Dedifferentiated amniotic fluid mesenchymal stem cell (primary cell): Measurements from ENCODE around the gene SCD5.

ENCODE experiments used
- DNase-seq: peaks from one replicate; pipeline ENCODE4 v3.0.0-alpha.2; 2016; ENCODE audit errors: extremely low spot score

SCD5 gene

GRCh38 chr4:82589756-82590155 is 208.8 kb downstream of the SCD5 start:
- no peak for DNase-seq

GRCh38 chr4:82588771-82589270 is 209.8 kb downstream of the SCD5 start:
- no peak for DNase-seq

GRCh38 chr4:82587826-82588540 is 210.6 kb downstream of the SCD5 start:
- no peak for DNase-seq

GRCh38 chr4:82585690-82586435 is 212.7 kb downstream of the SCD5 start:
- DNase-seq, result no peak

GRCh38 chr4:82584931-82585330 is 213.7 kb downstream of the SCD5 start:
- DNase-seq, result no peak

GRCh38 chr4:82583897-82584587 is 214.6 kb downstream of the SCD5 start:
- DNase-seq, result no peak

GRCh38 chr4:82579932-82580331 is 218.7 kb downstream of the SCD5 start:
- DNase-seq, result no peak
